Activated CD8-positive, alpha-beta T cell treated with anti-CD3 and anti-CD28 coated beads for 36 hours (primary cell): ENCODE measurements around the gene SLC5A2. TPM values are rescaled to one million over a fixed set of nuclear protein-coding genes. Genes with fewer than 3 reads are reported as not detected.
"Not testable (repeated sequence)": the region's sequence is repeated elsewhere in the genome, so short reads cannot be mapped to it uniquely, and the experiment has no call there.

Source experiments
- ATAC-seq: fragments of 200-7000 bp; cut with Tn5 transposase; one replicate; pipeline ENCODE4 v1.10.0; 2021; ENCODE audit warnings: mild to moderate bottlenecking, moderate library complexity
- CTCF ChIA-PET: fragments of 350-600 bp; sonication (Branson Sonifier 250); formaldehyde crosslinking; loops from one replicate; lab custom pipeline; 2021; ENCODE audit warnings: antibody characterized with exemption; lab: Charles Lee
- POLR2A ChIA-PET: fragments of 350-600 bp; sonication (Branson Sonifier 250); formaldehyde crosslinking; loops from one replicate; lab custom pipeline; 2021; ENCODE audit warnings: antibody characterized with exemption; lab: Charles Lee
- DNase-seq: peaks from one replicate; pipeline ENCODE4 v3.0.0-alpha.2; 2020
- H3K27ac Mint-ChIP-seq: one replicate; pipeline ENCODE4 v1.8.0; 2021; ENCODE audit warnings: mild to moderate bottlenecking, mixed read lengths
- H3K27me3 Mint-ChIP-seq: one replicate; pipeline ENCODE4 v1.8.0; 2021; ENCODE audit warnings: mixed read lengths
- H3K36me3 Mint-ChIP-seq: one replicate; pipeline ENCODE4 v1.8.0; 2021; ENCODE audit warnings: low read depth, mixed read lengths
- H3K4me1 Mint-ChIP-seq: one replicate; pipeline ENCODE4 v1.8.0; 2021; ENCODE audit warnings: low read depth, mixed read lengths
- H3K4me3 Mint-ChIP-seq: one replicate; pipeline ENCODE4 v1.8.0; 2021; ENCODE audit warnings: mild to moderate bottlenecking, moderate library complexity, mixed read lengths
- H3K9me3 Mint-ChIP-seq: one replicate; pipeline ENCODE4 v1.8.0; 2021; ENCODE audit warnings: mixed read lengths
- CTCF ChIP-seq: fragments of 200-600 bp; IDR thresholded peaks from one replicate; pipeline ENCODE4 v1.8.0; 2022; ENCODE audit warnings: antibody characterized with exemption, mild to moderate bottlenecking
- intact Hi-C: fragments of 100-400 bp; cut with micrococcal nuclease; formaldehyde crosslinking; loops from one replicate; pipeline ENCODE4 v1.10.0; 2022
- total RNA-seq, 2 experiments: library from RNA; stranded (reverse); gene quantifications; one replicate each; pipeline ENCODE4 v1.2.3, GENCODE V29; 2021

The SLC5A2 gene
- total RNA-seq, 2 experiments from 2014 or later: not detected

GRCh38 chr16:31439519-31439918 lies 43.4 kb upstream of the SLC5A2 start:
- Mint-ChIP-seq H3K27me3 (peaks cover 6% of the 10 kb centered on the region), H3K9me3 (no peaks in the 10 kb centered on the region), H3K4me3 (no peak overlapping the region), H3K36me3 (no peaks in the 10 kb centered on the region), H3K4me1 (peaks cover 19% of the 10 kb centered on the region), H3K27ac (no peak overlapping the region)
- CTCF ChIA-PET: interaction anchor here (1.6 to 2.0 kb wide), 2 partner anchors 10 to 17 kb away, joined by 3 to 8 read pairs; no protein-coding TSS in a partner anchor
- POLR2A ChIA-PET: interaction anchor here (0.7 to 2.2 kb wide), 5 partner anchors 16 to 259 kb away, joined by 3 to 7 read pairs (median 4); partner anchors contain the start of genes ARMC5 and FUS
- peak; percentile 44 for DNase-seq
- intact Hi-C loops: no loop called here
- ATAC-seq: peak; percentile 29
- TF ChIP-seq CTCF: no peak

- intact Hi-C loops: loop anchor here (10.0 kb wide), 2 partner anchors 56 to 236 kb away; partner anchors contain the start of gene PYCARD
- ATAC-seq (no peak), DNase-seq (no peak)
- ChIA-PET CTCF (interaction anchor here (1.0 to 2.5 kb wide), 4 partner anchors 8 to 239 kb away, joined by 3 to 8 read pairs (median 4); no protein-coding TSS in a partner anchor), POLR2A (interaction anchor here (0.8 to 1.8 kb wide), 3 partner anchors 10 to 260 kb away, joined by 3 to 7 read pairs (median 4); partner anchors contain the start of gene FUS)
- Mint-ChIP-seq H3K36me3 (no peaks in the 10 kb centered on the region), H3K4me3 (no peak overlapping the region), H3K27me3 (peaks cover 6% of the 10 kb centered on the region), H3K27ac (no peak overlapping the region), H3K4me1 (peaks cover 19% of the 10 kb centered on the region), H3K9me3 (no peaks in the 10 kb centered on the region)
- no peak for TF ChIP-seq CTCF
Observed at GRCh38 chr16:31440516-31441184, 42.3 kb upstream of the SLC5A2 start.

- intact Hi-C loops: loop anchor here (10.0 kb wide), 2 partner anchors 57 to 237 kb away; partner anchors contain the start of gene PYCARD
- DNase-seq: no peak
- no peaks in the 10 kb centered on the region for H3K9me3 Mint-ChIP-seq
- H3K27me3 Mint-ChIP-seq: peaks cover 6% of the 10 kb centered on the region
- H3K27ac Mint-ChIP-seq: peak overlapping the region; percentile 12
- TF ChIP-seq CTCF: no peak
- ATAC-seq: no peak
- H3K36me3 Mint-ChIP-seq: no peaks in the 10 kb centered on the region
- peak overlapping the region; percentile 64 for H3K4me3 Mint-ChIP-seq
- POLR2A ChIA-PET: interaction anchor here (0.6 to 2.2 kb wide), 6 partner anchors 10 to 262 kb away, joined by 3 to 9 read pairs (median 4); partner anchors contain the start of genes ARMC5 and FUS
- CTCF ChIA-PET: interaction anchor here (0.6 to 2.5 kb wide), 23 partner anchors 10 to 457 kb away, joined by 3 to 20 read pairs (median 4); partner anchors contain the start of genes ARMC5, COX6A2 and HSD3B7
- peaks cover 21% of the 10 kb centered on the region for H3K4me1 Mint-ChIP-seq
Observed at GRCh38 chr16:31441956-31442355, 41.0 kb upstream of the SLC5A2 start.

- H3K27ac Mint-ChIP-seq, DNase-seq, ATAC-seq, H3K9me3 Mint-ChIP-seq, H3K4me1 Mint-ChIP-seq, H3K36me3 Mint-ChIP-seq, H3K27me3 Mint-ChIP-seq, H3K4me3 Mint-ChIP-seq: not testable (repeated sequence)
- CTCF ChIA-PET: interaction anchor here (1.4 kb wide), 1 partner anchor 462 kb away, joined by 3 read pairs; no protein-coding TSS in a partner anchor
- POLR2A ChIA-PET: interaction anchor here (2.0 kb wide), 1 partner anchor 250 kb away, joined by 4 read pairs; no protein-coding TSS in a partner anchor
- intact Hi-C loops: loop anchor here (10.0 kb wide), 2 partner anchors 61 to 241 kb away; partner anchors contain the start of gene PYCARD
Observed at GRCh38 chr16:31445931-31446330, 37.0 kb upstream of the SLC5A2 start.

GRCh38 chr16:31451201-31451600 lies 31.7 kb upstream of the SLC5A2 start:
- H3K27ac Mint-ChIP-seq: no peak overlapping the region
- intact Hi-C loops: loop anchor here (10.0 kb wide), 1 partner anchor 414 kb away; no protein-coding TSS in a partner anchor

More at GRCh38 chr16:31451201-31451600, 31.7 kb upstream of the SLC5A2 start:
- CTCF ChIA-PET: interaction anchor here (1.1 to 1.6 kb wide), 3 partner anchors 8 to 417 kb away, joined by 3 to 9 read pairs (median 4); no protein-coding TSS in a partner anchor
- Mint-ChIP-seq H3K4me3 (no peak overlapping the region), H3K4me1 (peaks cover 28% of the 10 kb centered on the region), H3K36me3 (peaks cover 17% of the 10 kb centered on the region), H3K27me3 (no peaks in the 10 kb centered on the region), H3K9me3 (no peaks in the 10 kb centered on the region)
- DNase-seq (no peak), ATAC-seq (no peak)
- POLR2A ChIA-PET: interaction anchor here (0.7 to 1.4 kb wide), 4 partner anchors 8 to 250 kb away, joined by 3 to 5 read pairs (median 4); no protein-coding TSS in a partner anchor
- no peak for TF ChIP-seq CTCF
